SK-N-SH (cell line): Measurements from ENCODE around the gene PDE6A. TPM values are rescaled to one million over a fixed set of nuclear protein-coding genes. Genes with fewer than 3 reads are reported as not detected.

Experiments
- CTCF ChIA-PET: fragments of 300-600, 350-600 bp; formaldehyde crosslinking; extraction: SDS; loops from one replicate; lab custom pipeline; 2021; lab: Yijun Ruan, JAX
- POLR2A ChIA-PET: fragments of 350-600 bp; sonication (Branson Sonifier 250); formaldehyde crosslinking; extraction: SDS; loops from one replicate; lab custom pipeline; 2020; ENCODE audit warnings: antibody characterized with exemption, inconsistent platforms; lab: Yijun Ruan, JAX
- DNase-seq: peaks from one replicate; pipeline ENCODE4 v3.0.0; 2012
- H2AFZ ChIP-seq: fragments of 200-600 bp; sonication (generic); 2 replicates; pipeline ENCODE4 v1.8.1; 2016; ENCODE audit warnings: antibody characterized with exemption, mild to moderate bottlenecking, low read depth
- H3F3A ChIP-seq: fragments of 200-600 bp; sonication (generic); replicated peaks from 2 replicates; pipeline ENCODE3; 2016; ENCODE audit warnings: antibody characterized with exemption, mild to moderate bottlenecking; ENCODE audit not compliant: insufficient read depth
- H3K27ac ChIP-seq, 2 experiments: fragments of 200-500 bp in 1 of 2; fragments of 200-600 bp in 1 of 2; sonication (Bioruptor generic) in 1 of 2; sonication (generic), shearing (Covaris generic) in 1 of 2; 2 replicates each; pipeline versions ENCODE4 v1.5.1 to v1.6.1; 2014 to 2016; ENCODE audit warnings: low read depth in 2 of 2, inconsistent platforms in 1 of 2, low read length in 1 of 2, mild to moderate bottlenecking in 1 of 2, mixed read lengths in 1 of 2
- H3K27me3 ChIP-seq: fragments of 200-600 bp; sonication (generic), shearing (Covaris generic); 2 replicates; pipeline ENCODE4 v1.6.1; 2016; ENCODE audit warnings: mixed run types; ENCODE audit not compliant: insufficient read depth
- H3K36me3 ChIP-seq, 2 experiments: fragments of 200-500 bp in 1 of 2; fragments of 200-600 bp in 1 of 2; sonication (Bioruptor generic) in 1 of 2; sonication (generic) in 1 of 2; replicated peaks in 1 of 2; 2 replicates each; pipeline versions ENCODE3 to v1.5.1; 2014 to 2016; ENCODE audit warnings: low read length in 1 of 2, mild to moderate bottlenecking in 1 of 2; ENCODE audit not compliant: insufficient read depth in 2 of 2, control insufficient read depth in 1 of 2
- H3K4me1 ChIP-seq, 2 experiments: fragments of 200-500 bp in 1 of 2; fragments of 200-600 bp in 1 of 2; sonication (Bioruptor generic) in 1 of 2; sonication (generic), shearing (Covaris generic) in 1 of 2; 2 replicates each; pipeline versions ENCODE4 v1.5.1 to v1.6.1; 2014 to 2016; ENCODE audit warnings: low read depth in 1 of 2, low read length in 1 of 2, mixed run types in 1 of 2; ENCODE audit not compliant: insufficient read depth in 2 of 2, control insufficient read depth in 1 of 2
- H3K4me2 ChIP-seq: fragments of 200-600 bp; sonication (generic), shearing (Covaris generic); 2 replicates; pipeline ENCODE4 v1.6.1; 2017; ENCODE audit warnings: mixed run types
- H3K4me3 ChIP-seq, 2 experiments: fragments of 200-500 bp in 1 of 2; fragments of 200-600 bp in 1 of 2; sonication (Bioruptor generic) in 1 of 2; sonication (generic), shearing (Covaris generic) in 1 of 2; 2 replicates each; pipeline versions ENCODE4 v1.5.1 to v1.8.1; 2014 to 2016; ENCODE audit warnings: low read depth in 2 of 2, inconsistent platforms in 1 of 2, low read length in 1 of 2, mild to moderate bottlenecking in 1 of 2, mixed read lengths in 1 of 2, moderate library complexity in 1 of 2
- H3K79me2 ChIP-seq: fragments of 200-600 bp; sonication (generic); 2 replicates; pipeline ENCODE4 v1.8.1; 2017; ENCODE audit warnings: mild to moderate bottlenecking; ENCODE audit not compliant: insufficient read depth
- H3K9ac ChIP-seq: fragments of 200-600 bp; sonication (generic); 2 replicates; pipeline ENCODE4 v1.6.1; 2017; ENCODE audit warnings: mixed run types
- H3K9me2 ChIP-seq: fragments of 200-600 bp; sonication (generic); 2 replicates; pipeline ENCODE4 v1.6.1; 2017; ENCODE audit warnings: mixed run types
- H3K9me3 ChIP-seq: fragments of 200-600 bp; sonication (generic); 2 replicates; pipeline ENCODE4 v1.6.1; 2017; ENCODE audit warnings: mixed run types, mild to moderate bottlenecking, moderate library complexity
- H4K20me1 ChIP-seq: fragments of 200-600 bp; sonication (generic); 2 replicates; pipeline ENCODE4 v1.6.1; 2017; ENCODE audit warnings: mild to moderate bottlenecking, mixed run types; ENCODE audit not compliant: insufficient read depth
- EP300 ChIP-seq, 2 experiments: IDR thresholded peaks; 2 replicates each; pipeline versions ENCODE4 v1.4.0 to v1.6.1; 2012; ENCODE audit warnings: borderline replicate concordance in 1 of 2, low read depth in 1 of 2, low read length in 1 of 2
- FOSL2 ChIP-seq: IDR thresholded peaks from 2 replicates; pipeline ENCODE4 v1.4.0; 2012; ENCODE audit warnings: low read depth, mild to moderate bottlenecking, moderate library complexity, borderline replicate concordance
- GATA2 ChIP-seq: sonication (generic); formaldehyde crosslinking; IDR thresholded peaks from 2 replicates; pipeline ENCODE4 v1.5.0; 2020; ENCODE audit warnings: mild to moderate bottlenecking, missing genetic modification reagents
- JUND ChIP-seq: IDR thresholded peaks from 2 replicates; pipeline ENCODE4 v1.4.0; 2012
- MXI1 ChIP-seq: IDR thresholded peaks from 2 replicates; pipeline ENCODE4 v1.6.1; 2012; ENCODE audit warnings: mild to moderate bottlenecking, low read depth, low read length, improper control_type of control experiment
- NRF1 ChIP-seq: IDR thresholded peaks from 2 replicates; pipeline ENCODE4 v1.6.1; 2012; ENCODE audit warnings: low read depth, mild to moderate bottlenecking, low read length
- POLR2AphosphoS5 ChIP-seq: IDR thresholded peaks from 2 replicates; pipeline ENCODE4 v1.6.1; 2012; ENCODE audit warnings: low read depth, low read length
- RAD21 ChIP-seq: IDR thresholded peaks from 2 replicates; pipeline ENCODE4 v1.6.1; 2012; ENCODE audit warnings: mild to moderate bottlenecking, low read length
- TCF12 ChIP-seq: IDR thresholded peaks from 2 replicates; pipeline ENCODE4 v1.4.0; 2012
- TEAD4 ChIP-seq: IDR thresholded peaks from 2 replicates; pipeline ENCODE4 v1.4.0; 2012; ENCODE audit warnings: mild to moderate bottlenecking, borderline replicate concordance; ENCODE audit not compliant: insufficient read depth
- whole genome bisulfite sequencing: methylation state at CpG from one replicate; pipeline ENCODE4 v1.1.6; 2017; ENCODE audit warnings: low lambda C conversion rate; 5-methylcytosine and 5-hydroxymethylcytosine counted together
- polyA plus RNA-seq, 3 experiments: library from polyadenylated mRNA; depleted of rRNA; stranded (reverse); fragments of >200 nt; gene quantifications; 2 replicates each; pipeline ENCODE4 v1.2.3, GENCODE V29; 2012
- TF ChIP-seq, protein P1 (sequence below): IDR thresholded peaks from 2 replicates; pipeline ENCODE4 v1.4.0; 2012; ENCODE audit warnings: low read depth, borderline replicate concordance
- TF ChIP-seq, protein P2 (sequence below): fragments of 150-350 bp; IDR thresholded peaks from 2 replicates; pipeline ENCODE4 v1.6.1; 2017; ENCODE audit warnings: antibody characterized with exemption, low read length, low read depth, borderline replicate concordance
- TF ChIP-seq, protein P3 (sequence below): fragments of 200-600 bp; sonication (generic); IDR thresholded peaks from 2 replicates; pipeline ENCODE4 v1.6.1; 2017; ENCODE audit warnings: antibody characterized with exemption, mild to moderate bottlenecking, moderate library complexity
- TF ChIP-seq, protein P4 (sequence below): fragments of 150-350 bp; IDR thresholded peaks from 2 replicates; pipeline ENCODE4 v1.6.1; 2016; ENCODE audit warnings: mild to moderate bottlenecking, low read depth, low read length

The PDE6A gene
- polyA plus RNA-seq, 1 of the 3 experiments (the other 2 are of a cell fraction): 0.05 TPM

DNA sequence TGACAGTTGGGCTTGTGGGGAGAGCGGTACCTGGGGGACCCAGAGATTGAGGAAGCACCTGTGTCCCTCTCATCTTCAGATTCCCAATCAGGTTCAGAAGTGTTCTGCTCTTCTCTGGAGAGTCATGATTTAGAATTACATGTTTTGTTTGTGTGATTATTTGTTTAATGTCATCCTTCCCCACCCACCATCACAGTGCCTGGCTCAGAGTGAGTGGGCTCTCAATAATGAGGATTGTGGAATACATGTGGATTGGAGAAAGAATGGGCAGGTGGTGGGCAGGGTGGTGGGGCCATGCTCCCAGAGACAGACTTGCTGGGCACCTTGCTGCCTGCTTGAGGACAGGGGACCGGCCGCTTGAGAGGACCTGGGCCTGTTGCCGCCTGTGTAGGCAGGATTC is 126.5 kb downstream of the PDE6A start:
- no peak overlapping the region for H2AFZ ChIP-seq
- H3K9me2 ChIP-seq: no peaks in the 10 kb centered on the region
- no peak overlapping the region for H3K27ac ChIP-seq
- POLR2A ChIA-PET: no interaction called here
- H3K4me1 ChIP-seq: no peaks in the 10 kb centered on the region; a peak in 1 of 4 replicates
- TF ChIP-seq JUND (no peak), EP300 (IDR thresholded peaks at IDR 0.05; ENCODE audit: borderline replicate concordance in 1 of 2, low read depth in 1 of 2, low read length in 1 of 2) (no peak), TEAD4 (no peak)
- TF ChIP-seq, protein P1, sequence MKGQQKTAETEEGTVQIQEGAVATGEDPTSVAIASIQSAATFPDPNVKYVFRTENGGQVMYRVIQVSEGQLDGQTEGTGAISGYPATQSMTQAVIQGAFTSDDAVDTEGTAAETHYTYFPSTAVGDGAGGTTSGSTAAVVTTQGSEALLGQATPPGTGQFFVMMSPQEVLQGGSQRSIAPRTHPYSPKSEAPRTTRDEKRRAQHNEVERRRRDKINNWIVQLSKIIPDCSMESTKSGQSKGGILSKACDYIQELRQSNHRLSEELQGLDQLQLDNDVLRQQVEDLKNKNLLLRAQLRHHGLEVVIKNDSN: no peak
- no peaks in the 10 kb centered on the region for H3K36me3 ChIP-seq
- H3K27me3 ChIP-seq: no peaks in the 10 kb centered on the region
- no peaks in the 10 kb centered on the region for H3F3A ChIP-seq
- DNase-seq: no peak
- no peaks in the 10 kb centered on the region for H4K20me1 ChIP-seq
- H3K9me3 ChIP-seq: no peaks in the 10 kb centered on the region
- WGBS: 100% methylated on average over 4 of the region's 4 CpGs
- H3K79me2 ChIP-seq: no peaks in the 10 kb centered on the region
- H3K4me2 ChIP-seq: no peak overlapping the region
- H3K4me3 ChIP-seq: no peak overlapping the region
- CTCF ChIA-PET: interaction anchor here (1.1 to 32.2 kb wide), 3 partner anchors 11 to 180 kb away, joined by 3 to 730 read pairs (median 10); no protein-coding TSS in a partner anchor
- no peak overlapping the region for H3K9ac ChIP-seq

DNA sequence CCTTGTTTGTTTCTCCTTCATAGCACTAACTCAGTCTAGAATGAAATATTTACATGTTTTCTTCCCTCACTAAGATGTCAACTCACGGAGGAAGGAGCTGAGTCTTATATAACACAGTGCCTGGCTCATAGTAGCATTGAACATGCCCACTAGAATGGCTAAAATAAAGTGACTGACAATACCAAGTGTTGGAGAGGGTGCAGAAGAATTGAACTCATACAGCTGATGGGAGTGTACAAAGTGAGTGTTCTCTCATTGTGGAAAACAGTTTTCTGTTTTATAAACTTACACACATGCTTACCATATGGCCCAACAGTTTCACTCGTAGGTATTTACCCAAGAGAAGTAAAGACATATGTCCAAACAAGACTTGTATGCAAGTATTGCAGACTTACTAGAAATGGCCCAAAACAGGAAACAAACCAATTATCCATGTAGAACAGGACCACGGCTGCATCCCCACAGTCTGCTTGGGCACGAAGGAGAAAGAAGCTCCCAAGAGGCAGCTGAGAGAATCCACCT is 127.0 kb downstream of the PDE6A start:
- H3K9ac ChIP-seq: no peak overlapping the region
- H3K9me3 ChIP-seq: no peaks in the 10 kb centered on the region
- no peaks in the 10 kb centered on the region for H3K9me2 ChIP-seq
- CTCF ChIA-PET: interaction anchor here (1.6 to 32.2 kb wide), 3 partner anchors 11 to 179 kb away, joined by 6 to 730 read pairs (median 10); no protein-coding TSS in a partner anchor
- no peak overlapping the region for H2AFZ ChIP-seq
- H3F3A ChIP-seq: no peaks in the 10 kb centered on the region
- WGBS: 77% methylated on average over 4 of the region's 4 CpGs
- no peaks in the 10 kb centered on the region for H4K20me1 ChIP-seq
- no peaks in the 10 kb centered on the region for H3K36me3 ChIP-seq
- POLR2A ChIA-PET: no interaction called here
- no peaks in the 10 kb centered on the region for H3K27me3 ChIP-seq
- H3K4me3 ChIP-seq: no peak overlapping the region
- H3K4me2 ChIP-seq: no peak overlapping the region
- no peaks in the 10 kb centered on the region; a peak in 1 of 4 replicates for H3K4me1 ChIP-seq
- TF ChIP-seq FOSL2 (no peak), RAD21 (no peak), MXI1 (no peak), POLR2AphosphoS5 (no peak), NRF1 (no peak), GATA2 (no peak), TCF12 (no peak)
- TF ChIP-seq, protein P2, sequence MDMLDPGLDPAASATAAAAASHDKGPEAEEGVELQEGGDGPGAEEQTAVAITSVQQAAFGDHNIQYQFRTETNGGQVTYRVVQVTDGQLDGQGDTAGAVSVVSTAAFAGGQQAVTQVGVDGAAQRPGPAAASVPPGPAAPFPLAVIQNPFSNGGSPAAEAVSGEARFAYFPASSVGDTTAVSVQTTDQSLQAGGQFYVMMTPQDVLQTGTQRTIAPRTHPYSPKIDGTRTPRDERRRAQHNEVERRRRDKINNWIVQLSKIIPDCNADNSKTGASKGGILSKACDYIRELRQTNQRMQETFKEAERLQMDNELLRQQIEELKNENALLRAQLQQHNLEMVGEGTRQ: no peak
- TF ChIP-seq, protein P3, sequence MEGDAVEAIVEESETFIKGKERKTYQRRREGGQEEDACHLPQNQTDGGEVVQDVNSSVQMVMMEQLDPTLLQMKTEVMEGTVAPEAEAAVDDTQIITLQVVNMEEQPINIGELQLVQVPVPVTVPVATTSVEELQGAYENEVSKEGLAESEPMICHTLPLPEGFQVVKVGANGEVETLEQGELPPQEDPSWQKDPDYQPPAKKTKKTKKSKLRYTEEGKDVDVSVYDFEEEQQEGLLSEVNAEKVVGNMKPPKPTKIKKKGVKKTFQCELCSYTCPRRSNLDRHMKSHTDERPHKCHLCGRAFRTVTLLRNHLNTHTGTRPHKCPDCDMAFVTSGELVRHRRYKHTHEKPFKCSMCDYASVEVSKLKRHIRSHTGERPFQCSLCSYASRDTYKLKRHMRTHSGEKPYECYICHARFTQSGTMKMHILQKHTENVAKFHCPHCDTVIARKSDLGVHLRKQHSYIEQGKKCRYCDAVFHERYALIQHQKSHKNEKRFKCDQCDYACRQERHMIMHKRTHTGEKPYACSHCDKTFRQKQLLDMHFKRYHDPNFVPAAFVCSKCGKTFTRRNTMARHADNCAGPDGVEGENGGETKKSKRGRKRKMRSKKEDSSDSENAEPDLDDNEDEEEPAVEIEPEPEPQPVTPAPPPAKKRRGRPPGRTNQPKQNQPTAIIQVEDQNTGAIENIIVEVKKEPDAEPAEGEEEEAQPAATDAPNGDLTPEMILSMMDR: no peak
- TF ChIP-seq, protein P4, sequence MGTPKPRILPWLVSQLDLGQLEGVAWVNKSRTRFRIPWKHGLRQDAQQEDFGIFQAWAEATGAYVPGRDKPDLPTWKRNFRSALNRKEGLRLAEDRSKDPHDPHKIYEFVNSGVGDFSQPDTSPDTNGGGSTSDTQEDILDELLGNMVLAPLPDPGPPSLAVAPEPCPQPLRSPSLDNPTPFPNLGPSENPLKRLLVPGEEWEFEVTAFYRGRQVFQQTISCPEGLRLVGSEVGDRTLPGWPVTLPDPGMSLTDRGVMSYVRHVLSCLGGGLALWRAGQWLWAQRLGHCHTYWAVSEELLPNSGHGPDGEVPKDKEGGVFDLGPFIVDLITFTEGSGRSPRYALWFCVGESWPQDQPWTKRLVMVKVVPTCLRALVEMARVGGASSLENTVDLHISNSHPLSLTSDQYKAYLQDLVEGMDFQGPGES: no peak
- no peaks in the 10 kb centered on the region for H3K79me2 ChIP-seq
- H3K27ac ChIP-seq: no peak overlapping the region
- DNase-seq: no peak
